Measurements from ENCODE around the gene ARRDC1. TPM values are rescaled to one million over a fixed set of nuclear protein-coding genes. Genes with fewer than 3 reads are reported as not detected.

ARRDC1 gene
- total and polyA plus RNA-seq, 9 of the 15 experiments (the other 6 are each of a cell fraction or from before 2014, with no cell fraction given) = 0.21 to 45.3 (median 18.6) TPM

DNA sequence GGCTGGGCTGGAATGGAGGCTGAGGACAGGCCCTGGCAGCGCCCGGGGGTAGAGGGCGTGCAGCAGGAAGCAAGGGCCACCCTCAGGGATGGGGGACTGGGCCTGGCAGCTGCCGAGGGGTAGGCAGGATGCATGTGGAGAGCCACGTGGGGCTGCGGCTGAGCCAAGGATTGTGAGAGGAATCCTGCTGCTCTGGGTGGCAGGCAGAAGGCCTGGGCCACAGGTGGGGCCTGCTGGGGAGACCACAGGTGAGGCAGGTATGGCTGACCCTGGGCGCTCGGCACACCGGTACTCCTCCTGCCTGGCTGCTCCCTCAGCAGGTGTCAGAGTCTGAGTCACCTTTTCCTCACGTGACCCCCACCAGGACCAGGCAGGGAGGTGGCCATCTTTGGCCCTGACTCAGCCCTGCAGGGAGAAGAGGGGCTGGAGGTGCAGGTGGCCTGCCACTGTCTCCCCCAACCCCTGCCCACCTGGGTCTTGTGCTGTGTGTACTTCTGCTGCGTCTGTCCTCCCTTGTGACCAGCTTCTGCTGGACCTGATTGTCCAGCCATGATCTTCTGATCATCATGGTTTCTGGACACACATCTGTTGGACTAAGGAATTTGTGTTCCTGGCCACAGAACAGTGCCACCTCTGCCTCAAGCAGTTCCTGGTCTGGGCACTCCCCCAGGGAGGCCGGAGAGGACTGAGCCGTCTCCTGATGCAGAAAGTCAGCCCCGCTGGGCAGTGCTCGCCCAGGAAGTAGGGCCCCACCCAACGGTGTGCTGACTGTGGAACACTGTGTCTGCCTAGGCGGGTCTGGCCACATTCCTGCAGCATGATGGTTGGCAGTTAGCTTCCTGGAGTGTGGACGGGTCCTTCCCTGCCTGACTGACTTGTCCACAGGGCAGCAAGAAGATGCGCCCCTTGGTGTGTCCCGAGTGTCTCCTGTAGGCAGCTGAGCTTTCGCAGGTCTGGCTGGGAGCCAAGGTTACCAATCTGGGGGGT is 6.4 kb downstream of the ARRDC1 start (continued):
- TF ChIP-seq, protein P1, sequence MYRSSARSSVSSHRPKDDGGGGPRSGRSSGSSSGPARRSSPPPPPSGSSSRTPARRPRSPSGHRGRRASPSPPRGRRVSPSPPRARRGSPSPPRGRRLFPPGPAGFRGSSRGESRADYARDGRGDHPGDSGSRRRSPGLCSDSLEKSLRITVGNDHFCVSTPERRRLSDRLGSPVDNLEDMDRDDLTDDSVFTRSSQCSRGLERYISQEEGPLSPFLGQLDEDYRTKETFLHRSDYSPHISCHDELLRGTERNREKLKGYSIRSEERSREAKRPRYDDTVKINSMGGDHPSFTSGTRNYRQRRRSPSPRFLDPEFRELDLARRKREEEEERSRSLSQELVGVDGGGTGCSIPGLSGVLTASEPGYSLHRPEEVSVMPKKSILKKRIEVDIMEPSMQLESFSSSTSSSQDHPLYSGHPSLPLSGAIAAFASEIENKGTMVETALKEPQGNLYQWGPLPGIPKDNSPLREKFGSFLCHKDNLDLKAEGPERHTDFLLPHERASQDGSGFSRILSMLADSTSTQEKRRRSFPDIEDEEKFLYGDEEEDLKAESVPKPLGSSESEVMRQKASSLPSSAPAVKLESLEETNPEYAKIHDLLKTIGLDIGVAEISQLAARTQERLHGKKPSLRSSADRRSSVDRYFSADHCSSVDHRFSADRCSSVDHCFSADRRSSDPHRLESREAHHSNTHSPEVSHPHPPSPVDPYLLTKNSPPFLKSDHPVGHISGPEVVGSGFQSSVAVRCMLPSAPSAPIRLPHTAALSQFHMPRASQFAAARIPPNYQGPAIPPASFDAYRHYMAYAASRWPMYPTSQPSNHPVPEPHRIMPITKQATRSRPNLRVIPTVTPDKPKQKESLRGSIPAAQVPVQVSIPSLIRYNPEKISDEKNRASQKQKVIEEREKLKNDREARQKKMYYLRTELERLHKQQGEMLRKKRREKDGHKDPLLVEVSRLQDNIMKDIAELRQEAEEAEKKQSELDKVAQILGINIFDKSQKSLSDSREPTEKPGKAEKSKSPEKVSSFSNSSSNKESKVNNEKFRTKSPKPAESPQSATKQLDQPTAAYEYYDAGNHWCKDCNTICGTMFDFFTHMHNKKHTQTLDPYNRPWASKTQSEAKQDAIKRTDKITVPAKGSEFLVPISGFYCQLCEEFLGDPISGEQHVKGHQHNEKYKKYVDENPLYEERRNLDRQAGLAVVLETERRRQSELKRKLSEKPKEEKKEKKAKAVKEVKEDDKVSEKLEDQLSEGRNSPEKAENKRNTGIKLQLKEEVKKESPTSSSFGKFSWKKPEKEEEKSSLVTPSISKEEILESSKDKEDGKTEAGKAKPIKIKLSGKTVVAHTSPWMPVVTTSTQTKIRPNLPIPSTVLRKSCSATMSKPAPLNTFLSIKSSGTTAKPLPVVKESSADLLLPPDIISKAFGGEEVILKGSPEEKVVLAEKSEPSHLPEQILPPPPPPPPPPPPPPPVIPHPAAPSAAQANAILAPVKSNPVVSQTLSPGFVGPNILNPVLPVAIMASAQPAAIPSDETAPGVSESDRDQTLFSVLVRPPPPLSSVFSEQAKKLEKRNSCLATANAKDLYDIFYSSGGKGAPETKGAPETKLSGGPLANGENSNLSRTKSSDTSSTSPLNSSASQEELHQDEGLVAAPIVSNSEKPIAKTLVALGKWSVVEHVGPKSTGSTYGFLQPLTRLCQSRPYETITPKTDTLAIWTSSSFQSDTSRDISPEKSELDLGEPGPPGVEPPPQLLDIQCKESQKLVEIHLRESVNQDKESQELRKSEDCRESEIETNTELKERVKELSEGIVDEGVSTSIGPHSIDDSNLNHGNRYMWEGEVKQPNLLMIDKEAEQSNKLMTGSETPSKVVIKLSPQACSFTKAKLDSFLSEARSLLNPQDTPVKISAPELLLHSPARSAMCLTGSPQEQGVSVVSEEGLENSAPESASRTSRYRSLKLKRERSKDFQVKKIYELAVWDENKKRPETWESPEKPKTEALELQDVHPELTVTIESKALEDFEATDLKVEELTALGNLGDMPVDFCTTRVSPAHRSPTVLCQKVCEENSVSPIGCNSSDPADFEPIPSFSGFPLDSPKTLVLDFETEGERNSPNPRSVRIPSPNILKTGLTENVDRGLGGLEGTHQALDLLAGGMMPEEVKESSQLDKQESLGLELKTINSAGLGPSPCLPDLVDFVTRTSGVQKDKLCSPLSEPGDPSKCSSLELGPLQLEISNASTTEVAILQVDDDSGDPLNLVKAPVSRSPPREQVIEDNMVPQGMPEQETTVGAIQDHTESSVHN (IDR thresholded peaks at IDR 0.05; ENCODE audit: borderline replicate concordance in 1 of 2, low read depth in 1 of 2) = no peak
- TF ChIP-seq PURB (CRISPR knock-in tag; IDR thresholded peaks at IDR 0.05; ENCODE audit: low read depth) (no peak), TGIF2 (CRISPR knock-in tag; IDR thresholded peaks at IDR 0.05) (no peak), POLR2B (IDR thresholded peaks at IDR 0.05; ENCODE audit: low read depth, partially characterized antibody) (no peak), ZNF584 (CRISPR knock-in tag; IDR thresholded peaks at IDR 0.05; ENCODE audit: low read depth) (no peak), JUND (IDR thresholded peaks at IDR 0.05; ENCODE audit: borderline replicate concordance, low read depth, low read length) (peak; percentile 76), JUND (tag; IDR thresholded peaks at IDR 0.05; ENCODE audit: borderline replicate concordance, low read depth, low read length) (peak; percentile 64; the same call in 2 of the 3 replicates), BRF1 (IDR thresholded peaks at IDR 0.05; ENCODE audit: borderline replicate concordance, extremely low read depth, insufficient read length) (no peak), PHB2 (IDR thresholded peaks at IDR 0.05; ENCODE audit: low read depth) (no peak)
- TF ChIP-seq, protein P2, sequence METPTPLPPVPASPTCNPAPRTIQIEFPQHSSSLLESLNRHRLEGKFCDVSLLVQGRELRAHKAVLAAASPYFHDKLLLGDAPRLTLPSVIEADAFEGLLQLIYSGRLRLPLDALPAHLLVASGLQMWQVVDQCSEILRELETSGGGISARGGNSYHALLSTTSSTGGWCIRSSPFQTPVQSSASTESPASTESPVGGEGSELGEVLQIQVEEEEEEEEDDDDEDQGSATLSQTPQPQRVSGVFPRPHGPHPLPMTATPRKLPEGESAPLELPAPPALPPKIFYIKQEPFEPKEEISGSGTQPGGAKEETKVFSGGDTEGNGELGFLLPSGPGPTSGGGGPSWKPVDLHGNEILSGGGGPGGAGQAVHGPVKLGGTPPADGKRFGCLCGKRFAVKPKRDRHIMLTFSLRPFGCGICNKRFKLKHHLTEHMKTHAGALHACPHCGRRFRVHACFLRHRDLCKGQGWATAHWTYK (CRISPR knock-in tag; IDR thresholded peaks at IDR 0.05) = no peak
- TF ChIP-seq, protein P3, sequence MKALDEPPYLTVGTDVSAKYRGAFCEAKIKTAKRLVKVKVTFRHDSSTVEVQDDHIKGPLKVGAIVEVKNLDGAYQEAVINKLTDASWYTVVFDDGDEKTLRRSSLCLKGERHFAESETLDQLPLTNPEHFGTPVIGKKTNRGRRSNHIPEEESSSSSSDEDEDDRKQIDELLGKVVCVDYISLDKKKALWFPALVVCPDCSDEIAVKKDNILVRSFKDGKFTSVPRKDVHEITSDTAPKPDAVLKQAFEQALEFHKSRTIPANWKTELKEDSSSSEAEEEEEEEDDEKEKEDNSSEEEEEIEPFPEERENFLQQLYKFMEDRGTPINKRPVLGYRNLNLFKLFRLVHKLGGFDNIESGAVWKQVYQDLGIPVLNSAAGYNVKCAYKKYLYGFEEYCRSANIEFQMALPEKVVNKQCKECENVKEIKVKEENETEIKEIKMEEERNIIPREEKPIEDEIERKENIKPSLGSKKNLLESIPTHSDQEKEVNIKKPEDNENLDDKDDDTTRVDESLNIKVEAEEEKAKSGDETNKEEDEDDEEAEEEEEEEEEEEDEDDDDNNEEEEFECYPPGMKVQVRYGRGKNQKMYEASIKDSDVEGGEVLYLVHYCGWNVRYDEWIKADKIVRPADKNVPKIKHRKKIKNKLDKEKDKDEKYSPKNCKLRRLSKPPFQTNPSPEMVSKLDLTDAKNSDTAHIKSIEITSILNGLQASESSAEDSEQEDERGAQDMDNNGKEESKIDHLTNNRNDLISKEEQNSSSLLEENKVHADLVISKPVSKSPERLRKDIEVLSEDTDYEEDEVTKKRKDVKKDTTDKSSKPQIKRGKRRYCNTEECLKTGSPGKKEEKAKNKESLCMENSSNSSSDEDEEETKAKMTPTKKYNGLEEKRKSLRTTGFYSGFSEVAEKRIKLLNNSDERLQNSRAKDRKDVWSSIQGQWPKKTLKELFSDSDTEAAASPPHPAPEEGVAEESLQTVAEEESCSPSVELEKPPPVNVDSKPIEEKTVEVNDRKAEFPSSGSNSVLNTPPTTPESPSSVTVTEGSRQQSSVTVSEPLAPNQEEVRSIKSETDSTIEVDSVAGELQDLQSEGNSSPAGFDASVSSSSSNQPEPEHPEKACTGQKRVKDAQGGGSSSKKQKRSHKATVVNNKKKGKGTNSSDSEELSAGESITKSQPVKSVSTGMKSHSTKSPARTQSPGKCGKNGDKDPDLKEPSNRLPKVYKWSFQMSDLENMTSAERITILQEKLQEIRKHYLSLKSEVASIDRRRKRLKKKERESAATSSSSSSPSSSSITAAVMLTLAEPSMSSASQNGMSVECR (CRISPR knock-in tag; IDR thresholded peaks at IDR 0.05) = 0 out of 2 replicates have a peak, but pooled peaks have one; percentile 32

Data from K562 (cell line).